Neural progenitor cell (in vitro differentiated cells): ENCODE data around the gene LAMP1.

Experiments
- CTCF ChIP-seq: fragments of 200-600 bp; sonication (generic); IDR thresholded peaks from 2 replicates; pipeline ENCODE4 v1.5.1; 2017; ENCODE audit warnings: antibody characterized with exemption, mild to moderate bottlenecking
- EZH2 ChIP-seq: fragments of 200-600 bp; sonication (generic); IDR thresholded peaks from 2 replicates; pipeline ENCODE4 v1.6.1; 2017; ENCODE audit warnings: antibody characterized with exemption, mild to moderate bottlenecking, moderate library complexity

GRCh38 chr13:113272031-113272430 is 25.0 kb upstream of the LAMP1 start:
- TF ChIP-seq EZH2 (no peak), CTCF (no peak)
